ENCODE results near the gene CLDN20. TPM values are rescaled to one million over a fixed set of nuclear protein-coding genes. Genes with fewer than 3 reads are reported as not detected.

The CLDN20 gene
- total and polyA plus RNA-seq, 11 donors, result 0.30 TPM; not detected in 10

DNA sequence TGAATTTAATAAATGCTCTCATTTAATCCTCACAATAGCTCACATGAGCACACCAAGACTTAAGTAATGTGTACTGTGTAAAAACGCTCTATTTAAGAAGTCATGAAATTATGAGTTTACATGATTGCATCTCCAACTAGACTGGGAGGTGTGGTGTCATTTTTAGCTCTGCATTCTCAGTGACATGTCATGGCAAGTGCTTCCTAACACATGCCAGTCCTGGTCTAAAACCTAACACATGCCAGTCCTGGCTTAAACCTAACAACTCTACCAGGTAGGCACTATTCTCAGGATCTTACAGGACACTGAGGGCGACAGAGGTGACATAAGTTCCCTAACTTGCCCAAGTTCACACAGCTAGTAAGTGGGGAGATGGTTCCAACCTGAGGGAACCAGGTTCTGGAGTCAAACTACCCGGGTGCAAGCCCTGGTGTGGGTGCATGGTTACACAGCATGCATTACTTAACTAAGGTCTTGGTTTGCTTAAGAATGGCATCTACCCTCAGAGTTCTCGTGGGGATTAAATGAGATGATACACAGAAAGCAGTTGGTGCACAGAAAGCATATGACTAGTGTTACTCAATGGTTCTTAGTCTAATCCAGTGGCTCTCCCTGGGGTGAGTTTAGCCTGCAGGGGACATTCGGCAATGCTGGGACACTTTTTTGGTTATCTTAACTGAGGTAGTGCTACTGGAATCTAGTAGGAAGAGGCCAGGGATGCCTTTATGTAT is 14.7 kb downstream of the CLDN20 start:
- ATAC-seq (peak in 2 of 4 donors; percentile 33 to 57), DNase-seq (no peak)
- 76 to 83% (median 80%) methylated on average over 5 of the region's 5 CpGs for whole genome bisulfite sequencing, 4 donors
- Histone ChIP-seq H3K9me3 (no peaks in the 10 kb centered on the region), H3K27ac (peak overlapping the region in 7 of 12 donors; percentile 8 to 64 (median 35)), H3K4me3 (no peak overlapping the region), H3K36me3 (peaks cover 0 to 23% (median 5%) of the 10 kb centered on the region in 9 donors), H3K4me1 (peaks cover 0 to 52% (median 16%) of the 10 kb centered on the region in 12 donors), H3K27me3 (no peaks in the 10 kb centered on the region)
- TF ChIP-seq, protein P1, sequence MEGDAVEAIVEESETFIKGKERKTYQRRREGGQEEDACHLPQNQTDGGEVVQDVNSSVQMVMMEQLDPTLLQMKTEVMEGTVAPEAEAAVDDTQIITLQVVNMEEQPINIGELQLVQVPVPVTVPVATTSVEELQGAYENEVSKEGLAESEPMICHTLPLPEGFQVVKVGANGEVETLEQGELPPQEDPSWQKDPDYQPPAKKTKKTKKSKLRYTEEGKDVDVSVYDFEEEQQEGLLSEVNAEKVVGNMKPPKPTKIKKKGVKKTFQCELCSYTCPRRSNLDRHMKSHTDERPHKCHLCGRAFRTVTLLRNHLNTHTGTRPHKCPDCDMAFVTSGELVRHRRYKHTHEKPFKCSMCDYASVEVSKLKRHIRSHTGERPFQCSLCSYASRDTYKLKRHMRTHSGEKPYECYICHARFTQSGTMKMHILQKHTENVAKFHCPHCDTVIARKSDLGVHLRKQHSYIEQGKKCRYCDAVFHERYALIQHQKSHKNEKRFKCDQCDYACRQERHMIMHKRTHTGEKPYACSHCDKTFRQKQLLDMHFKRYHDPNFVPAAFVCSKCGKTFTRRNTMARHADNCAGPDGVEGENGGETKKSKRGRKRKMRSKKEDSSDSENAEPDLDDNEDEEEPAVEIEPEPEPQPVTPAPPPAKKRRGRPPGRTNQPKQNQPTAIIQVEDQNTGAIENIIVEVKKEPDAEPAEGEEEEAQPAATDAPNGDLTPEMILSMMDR (IDR thresholded peaks at IDR 0.05), result no peak
- intact Hi-C loops (cut with DNase I), result no loop called here

DNA sequence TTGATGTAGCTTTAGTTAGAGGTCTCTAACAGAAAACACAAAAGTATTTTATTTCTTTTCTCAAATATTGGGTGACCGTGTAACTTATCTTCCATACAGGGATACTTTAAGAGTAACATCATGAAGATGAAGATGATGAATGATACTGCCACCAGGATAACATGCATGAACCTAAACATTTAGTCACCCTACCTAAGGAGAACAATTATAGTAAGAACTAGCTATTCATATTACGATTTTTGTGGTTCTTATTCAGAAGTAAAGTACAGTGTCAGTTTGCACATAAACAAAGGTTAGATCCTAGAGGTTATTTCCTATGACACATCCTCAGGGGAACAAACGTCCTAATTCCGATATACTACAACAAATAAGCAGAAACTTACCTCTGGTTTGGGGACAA is 21.0 kb downstream of the CLDN20 start:
- Histone ChIP-seq H3K4me1 (peaks cover 0 to 16% (median 1%) of the 10 kb centered on the region in 12 donors), H3K9me3 (no peaks in the 10 kb centered on the region), H3K36me3 (peaks cover 0 to 67% (median 36%) of the 10 kb centered on the region in 9 donors), H3K27me3 (no peaks in the 10 kb centered on the region), H3K27ac (no peak overlapping the region), H3K4me3 (no peak overlapping the region)
- 89 to 92% (median 92%) methylated on average over 4 of the region's 4 CpGs for whole genome bisulfite sequencing, 4 donors
- no peak for ATAC-seq
- TF ChIP-seq, protein P1 (IDR thresholded peaks at IDR 0.05), result no peak
- TF ChIP-seq POLR2A (IDR thresholded peaks at IDR 0.05), result no peak
- intact Hi-C loops (cut with DNase I), result no loop called here
- no peak for DNase-seq

DNA sequence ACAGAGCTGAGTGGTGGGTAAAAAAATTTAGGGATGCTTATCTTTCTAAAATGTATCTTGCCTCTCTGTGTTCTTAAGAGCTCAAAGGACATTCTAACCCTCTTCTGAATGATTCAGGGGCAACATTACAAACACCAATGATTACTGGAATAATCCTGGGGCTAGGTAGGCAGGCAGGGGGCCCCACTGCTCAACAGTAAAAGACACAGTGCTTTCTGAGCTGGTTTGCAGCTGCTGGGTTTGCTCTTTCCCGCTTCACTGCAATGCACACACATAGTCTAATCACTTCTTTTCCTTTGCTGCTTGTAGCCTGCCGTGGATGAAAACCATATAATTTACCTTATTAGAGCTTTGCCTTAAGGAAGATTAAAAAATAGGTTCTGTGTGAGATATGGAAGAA is 23.9 kb downstream of the CLDN20 start:
- H3K4me3 ChIP-seq, result no peak overlapping the region
- peak overlapping the region in 6 of 12 donors; percentile 12 to 38 (median 14) for H3K27ac ChIP-seq
- intact Hi-C loops (cut with DNase I), result no loop called here
- WGBS, 4 donors, result 49 to 68% (median 64%) methylated on average over 2 of the region's 2 CpGs
- peaks cover 0 to 64% (median 47%) of the 10 kb centered on the region in 9 donors for H3K36me3 ChIP-seq
- H3K27me3 ChIP-seq, result no peaks in the 10 kb centered on the region
- peaks cover 0 to 12% (median 0%) of the 10 kb centered on the region in 12 donors for H3K4me1 ChIP-seq
- no peak for TF ChIP-seq POLR2A (IDR thresholded peaks at IDR 0.05)
- TF ChIP-seq, protein P1 (IDR thresholded peaks at IDR 0.05), result peak in 2 of 12 donors; percentile 10 to 13
- no peak for DNase-seq
- peak in 2 of 4 donors; percentile 42 to 48 for ATAC-seq
- H3K9me3 ChIP-seq, result no peaks in the 10 kb centered on the region

DNA sequence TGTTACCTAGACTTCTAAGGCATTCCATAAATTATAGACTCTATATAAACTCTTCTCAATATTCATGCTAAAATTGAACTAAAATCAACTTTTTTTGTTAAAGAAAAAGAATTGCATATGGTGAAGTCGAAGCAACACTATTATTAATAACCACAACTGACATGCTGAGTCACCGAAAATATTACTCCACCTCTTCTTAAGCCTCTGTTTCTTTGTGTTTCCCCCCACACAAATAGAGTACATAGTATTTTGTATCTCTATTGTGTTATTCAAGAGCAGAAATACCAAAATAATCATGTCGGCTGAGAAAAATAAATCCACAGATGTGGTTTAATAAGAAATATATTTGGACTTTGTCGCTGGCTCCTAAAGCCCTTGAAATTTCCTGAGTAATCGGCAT is 26.7 kb downstream of the CLDN20 start:
- no peaks in the 10 kb centered on the region for H3K27me3 ChIP-seq

More for the DNA sequence above, 26.7 kb downstream of the CLDN20 start:
- DNase-seq (no peak), ATAC-seq (no peak)
- Histone ChIP-seq H3K4me1 (peaks cover 0 to 12% (median 0%) of the 10 kb centered on the region in 12 donors), H3K27ac (no peak overlapping the region), H3K4me3 (no peak overlapping the region), H3K36me3 (peaks cover 0 to 62% (median 36%) of the 10 kb centered on the region in 9 donors), H3K9me3 (no peaks in the 10 kb centered on the region)
- WGBS, 4 donors, result 96 to 98% (median 97%) methylated on average over 5 of the region's 5 CpGs
- intact Hi-C loops (cut with DNase I), result no loop called here
- TF ChIP-seq, protein P1 (IDR thresholded peaks at IDR 0.05), result no peak
- TF ChIP-seq POLR2A (IDR thresholded peaks at IDR 0.05), result no peak

Measured in heart left ventricle (tissue), 16 donors.